H54 (cell line): Measurements from ENCODE around the gene FAM222A.

Experiments used
- DNase-seq: peaks from one replicate; pipeline ENCODE4 v3.0.0; 2011; ENCODE audit warnings: low spot score, mixed read lengths; ENCODE audit not compliant: insufficient read length
- FAIRE-seq: peaks from 3 replicates; lab custom pipeline; 2011; peaks lifted over from hg19 to GRCh38; lab: Jason Lieb, UNC
- POLR2A ChIP-seq: IDR thresholded peaks from 2 replicates; pipeline ENCODE4 v1.6.1; 2011; ENCODE audit warnings: low read depth, mild to moderate bottlenecking, low read length

Gene FAM222A

DNA sequence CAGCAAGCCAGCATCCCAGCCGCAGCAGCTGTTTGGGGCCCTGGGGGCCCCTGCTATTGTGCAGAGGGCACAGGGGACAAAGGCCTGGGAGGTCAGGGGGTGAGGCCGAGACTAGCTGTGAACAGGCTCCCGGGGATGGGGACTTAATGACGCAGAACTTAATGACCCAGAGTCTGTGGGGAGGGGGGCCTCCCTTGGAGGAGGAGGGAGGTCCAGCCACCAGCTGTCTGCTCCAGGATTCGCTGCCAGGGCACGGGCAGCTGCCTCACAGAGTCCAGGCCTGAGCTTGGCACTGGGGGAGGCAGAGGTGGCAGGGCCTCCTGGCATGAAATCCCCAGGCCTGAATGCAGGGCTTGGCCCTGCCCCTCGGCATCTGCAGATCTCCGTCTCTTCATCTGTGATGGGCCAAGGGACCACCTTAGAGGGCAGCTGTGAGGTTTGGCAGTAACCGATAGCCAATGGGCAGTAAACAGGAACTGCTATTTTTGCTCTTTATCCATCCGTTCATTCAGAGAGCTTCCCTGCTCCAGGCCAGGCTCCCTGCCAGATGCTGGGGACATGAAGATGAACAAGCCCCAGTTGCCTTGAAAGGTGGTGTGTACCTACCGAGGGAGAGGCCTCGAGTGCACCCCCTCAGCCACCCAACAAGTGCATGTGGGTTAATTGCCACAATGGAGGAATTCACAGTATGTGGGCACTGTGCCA is 6.7 kb downstream of the FAM222A start:
- DNase-seq (no peak), FAIRE-seq (no peak)
- no peak for TF ChIP-seq POLR2A

DNA sequence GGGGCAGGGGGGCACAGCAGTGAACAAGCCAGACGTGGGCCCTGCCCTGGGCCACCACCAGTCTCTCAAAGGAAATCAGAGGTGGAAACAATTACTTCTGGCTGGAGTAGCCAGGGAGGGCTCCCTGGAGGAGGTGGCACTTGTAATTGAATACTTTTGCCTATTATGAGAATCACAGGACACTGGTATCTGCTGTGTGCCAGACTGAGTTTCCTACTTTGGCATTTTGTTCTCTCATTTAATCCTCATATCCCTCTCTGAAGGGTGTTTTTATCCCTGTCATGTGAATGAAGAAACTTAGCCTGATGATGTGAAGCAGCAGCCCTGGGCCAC is 7.2 kb downstream of the FAM222A start:
- no peak for TF ChIP-seq POLR2A
- FAIRE-seq = no peak
- no peak for DNase-seq

GRCh38 chr12:109721276-109721675 is 7.7 kb downstream of the FAM222A start:
- no peak for FAIRE-seq

DNA sequence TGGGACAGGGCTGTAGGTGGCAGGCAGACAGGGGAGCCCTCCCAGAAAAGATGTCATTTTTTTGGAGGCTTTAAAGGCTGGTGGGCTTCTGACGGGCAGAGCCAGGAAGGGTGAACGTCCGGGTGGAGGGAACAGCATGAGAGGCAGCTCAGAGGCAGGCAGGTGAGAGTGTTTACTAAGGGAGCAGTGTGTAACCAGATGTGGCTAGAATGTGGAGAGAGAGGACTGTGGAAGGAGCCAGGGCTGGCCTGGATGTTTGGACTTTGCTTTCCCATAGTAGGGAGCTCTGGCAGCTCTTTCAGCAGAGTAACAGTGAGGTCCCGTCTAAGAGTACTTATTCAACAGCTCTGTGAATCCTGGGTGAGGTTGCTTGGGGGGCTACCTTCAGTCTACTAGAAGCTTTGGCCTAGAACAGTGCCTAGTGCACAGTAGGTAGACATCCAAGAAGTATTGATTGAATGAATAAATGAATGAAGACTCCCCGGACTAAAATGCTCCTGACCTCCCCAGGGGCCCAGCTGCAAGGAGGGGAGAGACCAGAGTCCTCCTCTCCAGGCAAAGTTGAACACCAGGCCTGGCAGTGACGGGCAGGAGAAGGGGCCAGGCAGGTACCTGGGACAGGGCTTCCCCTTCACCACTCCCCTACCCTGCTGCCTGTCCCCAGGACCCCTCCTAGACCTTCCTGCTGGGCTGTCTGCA is 8.5 kb downstream of the FAM222A start:
- FAIRE-seq = no peak
- no peak for TF ChIP-seq POLR2A
- no peak for DNase-seq

More at GRCh38 chr12:109721276-109721675, 7.7 kb downstream of the FAM222A start:
- DNase-seq = no peak
- TF ChIP-seq POLR2A = no peak

GRCh38 chr12:109722721-109723094 is 9.1 kb downstream of the FAM222A start:
- no peak for TF ChIP-seq POLR2A
- FAIRE-seq (no peak), DNase-seq (no peak)

DNA sequence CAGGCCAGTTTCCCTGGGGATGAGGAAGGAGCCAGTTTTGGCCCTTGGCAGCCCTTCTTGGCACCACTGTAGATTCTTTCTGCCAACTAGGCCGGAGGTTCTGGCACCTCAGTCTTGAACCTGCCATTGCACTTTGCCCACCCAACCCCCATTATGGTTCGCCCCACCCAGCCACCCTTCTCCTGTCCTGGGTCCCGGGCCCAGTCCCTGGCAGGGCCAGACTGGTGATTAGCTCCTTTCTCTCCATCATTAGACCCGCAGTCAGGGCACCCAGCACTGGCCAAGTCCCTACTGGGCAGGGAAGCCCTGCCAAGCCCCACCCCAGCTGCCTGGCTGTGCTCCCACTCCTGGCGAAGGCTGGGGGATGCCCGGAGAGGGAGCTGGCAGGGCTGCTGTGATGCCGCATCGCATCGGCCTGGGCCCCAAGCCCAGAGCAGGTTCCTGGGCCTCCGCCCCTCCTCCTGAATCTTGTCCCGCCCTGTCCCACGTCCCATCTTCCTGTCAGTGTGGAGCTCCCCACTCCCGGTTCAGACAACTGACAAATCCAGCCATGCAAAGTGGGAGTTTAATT is 9.8 kb downstream of the FAM222A start:
- no peak for TF ChIP-seq POLR2A
- FAIRE-seq (no peak), DNase-seq (no peak)

DNA sequence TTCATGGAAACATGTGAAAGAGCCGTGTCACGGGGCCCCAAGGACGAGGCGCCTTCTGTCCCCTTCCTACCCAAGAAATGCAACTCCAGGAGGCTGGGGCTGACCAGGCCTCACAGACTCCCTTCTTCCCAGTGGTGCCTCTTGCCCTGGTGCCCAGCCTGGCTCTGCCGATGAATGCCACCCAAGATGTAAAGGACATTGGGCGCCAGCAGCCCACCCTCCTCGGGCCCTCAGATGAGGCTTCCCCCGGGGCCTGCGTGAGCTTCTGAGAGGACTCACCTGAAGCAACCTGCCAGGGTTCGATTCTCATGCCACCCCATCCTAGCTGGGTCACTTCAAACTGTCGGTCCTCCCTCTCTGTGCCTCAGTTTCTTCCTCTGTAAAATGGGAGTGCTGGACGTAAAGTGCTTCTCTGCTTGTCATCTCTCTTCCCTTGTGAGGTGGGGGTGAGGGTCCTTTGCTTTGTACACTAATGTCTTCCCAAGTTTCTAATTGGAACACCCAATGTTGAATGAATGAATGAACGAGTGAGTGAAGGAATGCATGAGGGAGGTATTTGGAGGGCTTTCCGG is 10.8 kb downstream of the FAM222A start:
- no peak for TF ChIP-seq POLR2A
- no peak for DNase-seq
- no peak for FAIRE-seq

GRCh38 chr12:109725321-109726105 is 11.9 kb downstream of the FAM222A start:
- TF ChIP-seq POLR2A = no peak
- FAIRE-seq = no peak
- no peak for DNase-seq

DNA sequence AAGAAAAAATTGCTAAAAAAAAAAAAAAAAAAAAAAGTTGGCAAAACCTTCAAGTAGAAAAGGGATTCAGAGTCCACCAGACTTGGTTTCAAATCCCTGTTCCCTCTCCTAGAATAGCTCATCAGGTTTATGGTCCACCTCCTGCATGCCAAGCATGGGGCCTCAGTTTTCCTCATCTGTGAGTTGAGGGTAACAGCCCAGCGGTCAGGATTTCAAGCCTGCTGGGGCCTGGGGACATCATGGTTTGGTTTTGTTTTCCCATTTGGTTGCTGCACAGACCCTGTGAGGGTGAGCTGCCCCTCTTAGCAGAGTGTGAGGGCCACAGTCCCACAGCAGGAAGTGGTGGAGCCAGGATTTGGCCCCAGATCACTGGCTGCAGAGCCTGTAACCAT is 12.5 kb downstream of the FAM222A start:
- FAIRE-seq = no peak
- TF ChIP-seq POLR2A = no peak

GRCh38 chr12:109726511-109727038 is 12.9 kb downstream of the FAM222A start:
- no peak for FAIRE-seq
- TF ChIP-seq POLR2A = no peak
- no peak for DNase-seq

More for the DNA sequence above, 12.5 kb downstream of the FAM222A start:
- no peak for DNase-seq

DNA sequence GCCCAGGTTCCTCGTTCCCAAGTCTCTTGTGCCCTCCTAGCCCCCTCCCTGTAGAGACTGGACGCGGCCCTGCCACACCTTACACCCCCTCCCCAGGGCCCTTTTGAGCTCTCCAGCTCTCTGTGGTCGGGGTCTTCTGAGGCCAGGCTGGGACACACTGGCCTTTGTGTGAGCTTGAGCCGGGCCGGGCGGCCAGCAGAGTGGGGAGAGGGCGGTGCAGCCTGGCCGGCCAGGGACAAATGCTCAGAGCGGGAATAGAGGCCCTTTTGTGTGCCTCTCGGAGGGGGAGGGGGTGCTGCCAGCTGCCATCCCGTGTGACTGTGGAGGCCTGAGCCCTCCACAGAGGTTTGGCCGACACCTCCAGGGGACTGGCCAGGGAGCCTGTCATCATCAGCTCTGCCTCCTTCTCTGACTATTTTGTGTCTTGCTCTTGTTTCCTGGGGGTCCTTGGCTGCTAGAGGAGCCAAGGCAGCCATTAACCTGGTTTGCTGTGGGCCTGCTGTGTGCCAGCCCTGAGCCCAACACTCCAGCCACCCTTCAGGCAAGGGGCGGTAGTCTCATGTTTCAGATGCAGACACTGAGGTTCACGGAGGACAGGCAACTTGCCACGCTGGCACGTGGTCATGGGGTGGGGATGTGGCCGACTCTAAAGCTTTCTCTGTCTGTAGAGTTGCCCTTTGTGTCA is 13.6 kb downstream of the FAM222A start:
- DNase-seq (no peak), FAIRE-seq (no peak)
- TF ChIP-seq POLR2A = no peak

DNA sequence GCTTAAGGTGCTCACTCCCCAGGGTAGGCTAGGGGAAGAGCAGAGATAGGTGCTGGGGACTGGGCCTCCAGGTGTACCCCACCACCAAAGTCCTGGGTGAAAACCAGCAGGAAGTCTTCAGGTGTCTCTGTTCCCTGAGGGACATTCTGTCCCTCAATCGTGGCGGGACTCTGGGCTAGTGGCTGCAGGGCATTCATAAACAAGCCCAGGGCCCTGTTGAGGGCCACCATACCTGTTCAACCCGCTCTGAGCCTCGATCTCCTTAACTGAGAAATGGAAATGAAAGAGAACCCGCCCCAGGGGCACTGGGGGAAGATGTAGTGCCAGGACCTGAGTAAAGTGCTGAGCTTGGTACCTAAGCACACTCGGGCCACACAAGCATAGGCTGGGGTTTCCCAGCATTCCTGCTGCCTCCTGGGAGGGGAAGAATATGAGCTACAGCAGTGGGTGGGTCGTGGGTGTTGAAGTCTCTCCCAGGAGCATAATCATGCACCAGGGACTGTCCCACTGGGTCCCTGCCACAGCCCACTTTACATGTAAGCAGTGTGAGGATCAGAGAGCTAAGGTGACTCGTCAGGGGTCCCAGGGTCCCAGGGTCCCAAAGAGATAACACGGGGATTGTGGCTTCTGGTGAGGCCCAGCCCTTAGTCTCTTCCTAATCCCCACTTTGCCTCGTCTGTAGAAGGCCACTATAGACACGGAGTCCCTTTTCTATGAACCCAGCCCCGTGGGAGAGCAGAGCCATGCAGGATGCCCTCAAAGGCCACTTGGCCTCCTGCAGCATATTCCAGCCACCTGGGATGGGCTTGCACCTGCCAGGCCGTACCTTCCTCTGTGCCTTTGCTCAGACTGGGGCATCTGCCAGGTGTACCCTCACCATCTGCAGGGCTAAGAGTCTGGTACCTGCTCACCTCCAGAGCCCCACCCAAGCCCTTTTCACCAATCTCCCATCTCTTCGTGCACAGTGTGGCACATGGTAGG is 14.4 kb downstream of the FAM222A start:
- no peak for FAIRE-seq
- no peak for DNase-seq
- TF ChIP-seq POLR2A = no peak

DNA sequence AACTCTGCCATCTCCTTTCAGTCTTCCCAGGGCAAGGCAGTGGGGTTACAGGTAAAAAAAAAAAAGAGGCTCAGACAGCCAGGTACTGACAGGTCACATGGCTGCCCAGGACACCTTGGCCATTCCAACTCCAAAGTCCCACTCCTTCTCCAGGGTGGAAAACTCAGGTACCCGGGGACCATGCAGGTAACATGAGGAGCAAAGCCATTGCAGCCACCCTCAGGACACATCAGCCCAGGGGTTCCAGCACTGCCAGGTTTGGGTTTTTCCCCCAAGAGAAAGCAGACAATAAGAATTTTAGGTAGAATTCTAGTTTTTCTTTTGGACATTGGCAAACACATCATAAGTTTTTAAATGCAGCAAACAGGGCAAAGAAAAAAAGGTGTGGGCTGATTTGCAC is 15.3 kb downstream of the FAM222A start:
- FAIRE-seq = no peak
- TF ChIP-seq POLR2A = no peak
- DNase-seq = no peak
